Measurements from ENCODE around the gene PNPLA1. TPM values are rescaled to one million over a fixed set of nuclear protein-coding genes. Genes with fewer than 3 reads are reported as not detected.

PNPLA1 gene, protein sequence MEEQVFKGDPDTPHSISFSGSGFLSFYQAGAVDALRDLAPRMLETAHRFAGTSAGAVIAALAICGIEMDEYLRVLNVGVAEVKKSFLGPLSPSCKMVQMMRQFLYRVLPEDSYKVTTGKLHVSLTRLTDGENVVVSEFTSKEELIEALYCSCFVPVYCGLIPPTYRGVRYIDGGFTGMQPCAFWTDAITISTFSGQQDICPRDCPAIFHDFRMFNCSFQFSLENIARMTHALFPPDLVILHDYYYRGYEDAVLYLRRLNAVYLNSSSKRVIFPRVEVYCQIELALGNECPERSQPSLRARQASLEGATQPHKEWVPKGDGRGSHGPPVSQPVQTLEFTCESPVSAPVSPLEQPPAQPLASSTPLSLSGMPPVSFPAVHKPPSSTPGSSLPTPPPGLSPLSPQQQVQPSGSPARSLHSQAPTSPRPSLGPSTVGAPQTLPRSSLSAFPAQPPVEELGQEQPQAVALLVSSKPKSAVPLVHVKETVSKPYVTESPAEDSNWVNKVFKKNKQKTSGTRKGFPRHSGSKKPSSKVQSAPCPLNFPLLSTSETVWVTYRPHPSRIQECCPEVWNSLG
- not detected in 2 replicates for total RNA-seq (2014; rRNA removed; shearing (Covaris generic))

DNA sequence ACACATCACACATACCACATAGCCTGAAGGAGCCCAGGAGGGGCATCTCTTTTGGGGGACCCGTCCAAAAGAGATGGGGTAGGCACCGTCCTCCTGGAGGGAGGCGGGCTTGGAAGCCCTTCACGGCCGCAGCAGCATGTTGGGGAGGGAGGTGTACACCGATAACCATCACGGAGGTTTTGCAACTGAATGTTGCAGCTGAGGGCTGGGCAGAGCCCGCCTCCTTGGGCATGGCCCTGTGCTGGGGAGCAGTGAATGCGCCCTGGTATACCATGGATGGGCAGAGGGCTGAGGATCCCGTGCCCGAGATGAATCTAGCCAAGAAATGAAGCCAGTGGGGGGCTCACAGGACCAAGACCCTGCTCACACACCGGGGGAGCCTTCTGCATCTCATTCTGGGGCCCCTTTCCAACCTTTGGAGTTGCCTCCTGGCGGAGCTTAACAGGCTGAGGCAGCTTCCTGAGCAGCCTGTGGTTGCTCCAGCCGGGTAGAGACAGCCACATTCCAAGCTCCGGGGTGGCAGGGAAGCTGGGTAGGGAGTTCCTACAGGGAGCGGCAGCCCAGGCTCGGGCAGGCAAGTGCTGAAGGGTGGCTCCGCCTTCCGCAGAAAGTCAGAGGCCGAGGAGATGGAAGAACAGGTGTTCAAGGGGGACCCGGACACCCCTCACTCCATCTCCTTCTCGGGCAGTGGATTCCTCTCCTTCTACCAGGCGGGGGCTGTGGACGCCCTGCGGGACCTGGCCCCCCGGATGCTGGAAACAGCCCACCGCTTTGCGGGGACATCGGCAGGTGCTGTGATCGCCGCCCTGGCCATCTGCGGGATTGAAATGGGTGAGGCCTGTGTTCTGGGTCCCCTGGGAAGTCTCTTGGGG lies at the start of gene PNPLA1:
Gene PNPLA1, plus strand, starts transcription at position 227 of the 872 bp plus-strand sequence. Its CDS starts 400 bp downstream, at position 627.
- H3K27me3 ChIP-seq (ENCODE audit: control insufficient read depth, insufficient read depth, low read length): no peaks in the 10 kb centered on the region
- peak; percentile 76 for DNase-seq
- no peak within 1 kb of the TSS for H3K4me3 ChIP-seq (ENCODE audit: insufficient read depth, low read depth, low read length)
- no peaks in the 10 kb centered on the region for H3K36me3 ChIP-seq (replicated peaks; ENCODE audit: control insufficient read depth, insufficient read depth, low read length)

DNA sequence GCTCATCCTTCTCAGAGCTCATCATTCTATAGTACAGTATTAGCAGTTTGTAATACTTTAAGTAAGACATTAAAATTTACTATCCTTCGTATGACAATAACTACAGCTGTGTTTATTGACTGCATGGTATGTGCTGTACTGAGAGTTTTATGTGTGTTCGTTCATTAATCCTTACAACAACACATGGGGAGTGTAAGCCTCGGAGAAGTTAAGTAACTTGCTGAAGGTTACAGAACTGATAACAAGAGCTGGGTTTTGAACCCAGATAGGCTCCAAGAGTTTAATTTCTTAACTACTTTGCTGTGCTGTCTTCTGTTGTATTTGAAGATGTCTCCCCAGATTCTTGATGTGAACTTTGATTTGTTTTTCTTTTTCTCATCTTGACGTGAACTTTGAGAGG lies 49.6 kb upstream of the PNPLA1 start:
- H3K27me3 ChIP-seq (ENCODE audit: control insufficient read depth, insufficient read depth, low read length): no peaks in the 10 kb centered on the region
- H3K4me3 ChIP-seq (ENCODE audit: insufficient read depth, low read depth, low read length): no peak overlapping the region
- no peak for DNase-seq
- peaks cover 41% of the 10 kb centered on the region for H3K36me3 ChIP-seq (replicated peaks; ENCODE audit: control insufficient read depth, insufficient read depth, low read length)

DNA sequence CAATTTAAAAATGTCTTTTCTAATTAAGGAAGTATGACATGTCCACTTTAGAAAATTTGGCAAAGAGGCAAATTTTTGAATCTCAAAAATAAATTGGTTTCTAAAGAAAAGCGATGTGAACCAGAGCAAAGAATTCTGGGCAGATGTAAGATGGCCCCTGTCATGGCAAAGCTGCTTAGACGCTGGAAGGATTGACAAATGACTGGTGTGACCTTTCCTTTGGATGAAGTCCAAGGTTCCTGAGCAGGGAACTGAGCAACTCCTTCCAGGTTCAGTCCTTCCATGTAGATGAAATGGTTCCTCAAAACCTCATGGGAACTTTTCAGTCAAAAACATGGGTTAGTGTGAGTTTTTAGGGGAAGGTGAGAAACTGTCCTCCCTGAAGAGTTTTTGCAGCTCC lies 48.2 kb upstream of the PNPLA1 start:
- DNase-seq: no peak
- H3K27me3 ChIP-seq (ENCODE audit: control insufficient read depth, insufficient read depth, low read length): no peaks in the 10 kb centered on the region
- H3K36me3 ChIP-seq (replicated peaks; ENCODE audit: control insufficient read depth, insufficient read depth, low read length): peaks cover 34% of the 10 kb centered on the region
- H3K4me3 ChIP-seq (ENCODE audit: insufficient read depth, low read depth, low read length): no peak overlapping the region

DNA sequence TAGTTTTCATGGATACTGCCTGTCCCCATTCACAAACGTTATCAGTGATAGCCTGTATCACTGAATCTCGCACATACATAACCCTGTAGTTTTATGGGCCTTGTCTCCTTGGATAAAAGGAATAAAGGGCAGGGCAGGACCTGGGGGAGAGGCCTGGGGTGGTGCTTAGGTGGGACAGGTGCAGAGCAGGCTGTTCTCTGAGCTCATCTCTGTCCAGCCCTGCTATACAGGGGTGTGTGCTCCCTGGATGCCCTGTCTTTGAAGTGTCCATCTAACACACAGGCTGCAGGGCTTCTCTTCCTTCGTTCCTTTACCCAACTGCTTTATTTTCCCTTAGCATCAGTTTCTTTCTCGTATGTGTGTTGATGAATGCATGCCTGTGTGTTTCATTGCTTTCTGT lies 46.9 kb upstream of the PNPLA1 start:
- Histone ChIP-seq H3K36me3 (replicated peaks; ENCODE audit: control insufficient read depth, insufficient read depth, low read length) (peaks cover 28% of the 10 kb centered on the region), H3K27me3 (ENCODE audit: control insufficient read depth, insufficient read depth, low read length) (no peaks in the 10 kb centered on the region), H3K4me3 (ENCODE audit: insufficient read depth, low read depth, low read length) (no peak overlapping the region)
- no peak for DNase-seq

DNA sequence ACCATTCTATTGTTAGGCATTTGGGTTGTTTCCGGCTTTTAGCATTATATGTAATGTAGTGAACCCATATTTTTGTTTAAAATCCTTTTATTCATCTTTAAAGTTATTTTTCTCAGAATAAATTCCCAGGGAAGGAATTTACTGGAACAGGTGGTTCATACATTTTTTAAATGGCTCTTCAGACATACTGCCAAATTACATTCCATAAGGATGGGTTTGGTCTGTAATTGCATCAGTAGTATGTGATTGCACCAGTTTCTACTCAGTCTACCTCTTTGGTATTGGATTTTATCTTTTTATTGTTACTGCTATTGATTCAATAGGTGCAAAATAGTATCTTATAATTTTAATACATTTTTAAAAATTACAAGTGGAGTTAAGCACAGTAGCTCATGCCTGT lies 46.2 kb upstream of the PNPLA1 start:
- Histone ChIP-seq H3K36me3 (replicated peaks; ENCODE audit: control insufficient read depth, insufficient read depth, low read length) (peaks cover 25% of the 10 kb centered on the region), H3K27me3 (ENCODE audit: control insufficient read depth, insufficient read depth, low read length) (no peaks in the 10 kb centered on the region), H3K4me3 (ENCODE audit: insufficient read depth, low read depth, low read length) (no peak overlapping the region)
- DNase-seq: no peak

DNA sequence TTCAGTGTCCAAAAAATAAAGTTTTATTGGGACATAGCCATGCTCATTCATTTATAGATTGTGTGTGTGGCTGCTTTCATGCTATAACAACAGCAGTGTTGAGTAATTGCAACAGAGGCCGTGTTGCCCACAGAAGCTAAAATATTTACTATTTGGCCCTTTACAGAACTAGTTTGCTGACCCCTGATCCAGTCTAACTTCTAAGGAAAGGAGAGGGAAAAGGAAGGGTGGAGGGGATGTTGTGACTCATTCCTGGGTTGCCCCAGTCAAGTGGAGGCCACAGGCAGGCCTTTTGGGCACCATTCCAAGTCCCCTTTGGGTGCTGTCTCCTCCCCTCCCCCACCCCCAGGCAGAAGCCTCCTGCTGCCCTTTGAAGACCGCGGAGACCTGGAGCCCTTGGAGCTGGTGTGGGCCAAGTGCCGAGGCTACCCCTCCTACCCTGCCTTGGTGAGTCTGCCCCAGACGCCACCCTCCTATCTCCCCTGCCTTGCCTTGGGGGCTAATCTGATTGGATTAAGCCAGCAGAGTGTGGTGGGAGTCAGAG lies 44.9 kb upstream of the PNPLA1 start:
- Histone ChIP-seq H3K27me3 (ENCODE audit: control insufficient read depth, insufficient read depth, low read length) (no peaks in the 10 kb centered on the region), H3K4me3 (ENCODE audit: insufficient read depth, low read depth, low read length) (no peak overlapping the region), H3K36me3 (replicated peaks; ENCODE audit: control insufficient read depth, insufficient read depth, low read length) (peaks cover 21% of the 10 kb centered on the region)
- no peak for DNase-seq

DNA sequence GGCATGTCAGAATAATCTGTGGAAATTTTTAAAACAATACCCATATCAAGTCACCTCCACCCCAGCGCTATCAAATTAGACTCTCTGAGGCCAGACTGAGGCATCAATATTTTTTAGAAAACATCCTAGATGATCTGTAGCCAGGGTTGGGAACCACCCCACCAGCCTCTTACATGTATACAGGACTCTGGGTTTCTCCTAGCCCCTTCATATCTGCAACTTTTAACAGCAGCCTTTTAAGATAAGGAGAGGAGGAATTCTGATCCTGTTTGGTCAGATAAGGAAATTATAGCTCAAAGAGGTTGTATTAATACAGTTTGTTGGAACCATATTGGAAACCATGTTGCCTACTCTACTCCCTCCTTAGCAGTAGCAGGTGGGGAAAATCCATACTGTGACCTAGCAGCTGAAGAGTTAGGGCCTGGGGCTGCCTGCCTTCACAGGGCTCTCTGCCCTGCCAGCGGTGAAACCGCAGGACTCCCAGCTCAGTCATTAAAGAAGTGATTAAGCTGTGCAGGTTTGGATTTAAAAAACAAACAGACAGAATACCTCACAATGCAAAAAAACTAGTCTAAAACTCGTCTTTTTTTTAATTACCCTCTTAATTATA lies 43.3 kb upstream of the PNPLA1 start:
- H3K36me3 ChIP-seq (replicated peaks; ENCODE audit: control insufficient read depth, insufficient read depth, low read length): peaks cover 25% of the 10 kb centered on the region
- H3K27me3 ChIP-seq (ENCODE audit: control insufficient read depth, insufficient read depth, low read length): no peaks in the 10 kb centered on the region
- no peak overlapping the region for H3K4me3 ChIP-seq (ENCODE audit: insufficient read depth, low read depth, low read length)
- DNase-seq: no peak

DNA sequence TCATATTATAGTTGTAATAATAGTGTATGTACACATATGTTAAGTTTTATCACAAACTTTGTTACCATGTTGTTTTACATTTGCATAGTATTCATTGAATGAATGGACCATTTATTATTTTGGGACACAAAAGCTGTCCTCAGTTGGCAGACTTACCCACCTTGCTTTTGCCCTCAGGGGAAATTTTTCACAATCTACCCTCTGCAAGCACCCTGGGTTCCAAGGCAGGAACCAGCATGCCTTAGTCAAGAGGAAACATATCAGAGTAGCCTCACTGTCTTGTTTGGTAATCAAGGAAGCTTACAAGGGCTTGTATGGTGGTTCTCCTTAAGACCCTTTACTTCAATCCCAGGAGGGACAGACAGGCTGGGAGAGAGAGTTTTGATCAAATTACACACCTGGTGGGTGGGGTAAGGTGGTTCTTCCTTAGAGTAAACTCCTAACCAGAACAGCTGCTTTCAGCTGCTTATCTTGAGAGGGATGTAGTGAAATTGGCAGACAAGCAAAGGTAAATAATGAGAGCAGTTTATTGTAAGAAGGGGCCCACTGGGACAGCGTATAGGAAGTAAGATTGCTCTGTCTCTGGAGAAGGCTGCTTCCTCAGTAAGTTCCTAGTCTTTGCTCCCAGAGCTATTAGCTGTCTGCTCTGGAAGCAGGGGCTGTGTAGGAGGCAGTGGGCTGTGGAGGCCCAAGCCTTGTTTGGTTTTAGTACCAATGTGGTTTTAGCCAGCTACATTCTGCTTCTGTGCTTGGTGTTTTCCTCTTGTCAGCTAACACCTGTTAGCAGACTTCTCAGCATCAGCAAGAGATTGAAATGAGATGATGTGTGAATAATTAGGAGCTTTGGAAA lies 42.3 kb upstream of the PNPLA1 start:
- H3K27me3 ChIP-seq (ENCODE audit: control insufficient read depth, insufficient read depth, low read length): no peaks in the 10 kb centered on the region
- DNase-seq: no peak
- peaks cover 20% of the 10 kb centered on the region for H3K36me3 ChIP-seq (replicated peaks; ENCODE audit: control insufficient read depth, insufficient read depth, low read length)
- no peak overlapping the region for H3K4me3 ChIP-seq (ENCODE audit: insufficient read depth, low read depth, low read length)

DNA sequence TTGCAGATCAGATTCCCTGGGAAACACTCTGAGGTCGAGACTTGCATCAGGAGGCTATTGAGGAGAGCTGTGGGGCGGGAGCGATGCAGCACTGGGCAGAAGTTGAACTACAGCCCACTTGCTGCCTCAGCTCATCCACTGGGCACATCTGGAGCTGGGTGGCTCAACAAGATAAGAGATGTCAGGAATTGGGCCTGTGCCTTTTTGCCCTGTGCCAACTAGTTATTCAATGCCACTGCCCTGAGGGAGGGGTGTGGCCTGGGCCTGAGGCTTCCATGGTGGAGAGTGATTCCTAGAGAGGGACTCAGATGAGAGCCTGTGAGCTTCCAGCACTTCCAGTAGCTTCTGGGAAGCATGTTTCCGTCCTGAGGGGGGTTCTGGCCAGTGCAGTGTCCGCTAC lies 40.6 kb upstream of the PNPLA1 start:
- peaks cover 17% of the 10 kb centered on the region for H3K36me3 ChIP-seq (replicated peaks; ENCODE audit: control insufficient read depth, insufficient read depth, low read length)
- no peak overlapping the region for H3K4me3 ChIP-seq (ENCODE audit: insufficient read depth, low read depth, low read length)

DNA sequence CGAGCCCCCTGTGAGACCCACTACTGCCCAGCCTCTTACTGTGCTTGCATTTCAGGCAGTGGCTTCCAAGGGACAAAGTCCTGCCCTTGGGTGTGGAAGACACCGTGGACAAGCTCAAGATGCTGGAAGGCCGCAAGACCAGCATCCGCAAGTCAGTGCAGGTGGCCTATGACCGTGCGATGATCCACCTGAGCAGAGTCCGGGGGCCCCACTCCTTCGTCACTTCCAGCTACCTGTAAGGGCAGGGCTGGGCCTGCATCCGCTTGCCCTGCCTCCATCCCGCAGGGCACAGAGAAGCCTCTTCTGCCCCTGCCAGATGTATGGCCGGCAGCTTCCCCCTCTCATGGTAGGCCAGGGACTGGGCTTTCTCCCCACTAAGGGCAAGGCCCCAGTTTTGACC lies 39.5 kb upstream of the PNPLA1 start:
- H3K36me3 ChIP-seq (replicated peaks; ENCODE audit: control insufficient read depth, insufficient read depth, low read length): peaks cover 11% of the 10 kb centered on the region
- no peaks in the 10 kb centered on the region for H3K27me3 ChIP-seq (ENCODE audit: control insufficient read depth, insufficient read depth, low read length)
- no peak overlapping the region for H3K4me3 ChIP-seq (ENCODE audit: insufficient read depth, low read depth, low read length)
- DNase-seq: no peak

More for the DNA sequence above, 40.6 kb upstream of the PNPLA1 start:
- no peak for DNase-seq
- no peaks in the 10 kb centered on the region for H3K27me3 ChIP-seq (ENCODE audit: control insufficient read depth, insufficient read depth, low read length)

DNA sequence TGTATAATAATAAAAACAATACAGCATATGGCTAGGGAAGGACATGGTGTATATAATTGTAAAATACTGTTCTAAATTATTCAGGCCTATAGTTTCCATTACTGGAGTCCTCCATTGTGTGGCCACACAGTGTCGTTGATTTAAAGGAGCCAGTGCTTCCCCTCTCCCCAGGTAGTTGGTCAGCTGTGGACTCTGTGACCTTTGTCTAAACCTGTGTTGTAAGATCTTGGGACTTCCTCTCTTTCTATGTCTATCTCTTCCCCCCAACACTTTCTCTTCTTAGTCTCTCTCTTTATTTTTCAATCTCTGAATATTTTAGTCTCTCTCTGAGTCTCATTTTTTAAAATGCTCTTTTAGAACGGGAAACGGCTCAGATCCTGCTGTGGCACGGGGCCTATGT lies 37.7 kb upstream of the PNPLA1 start:
- DNase-seq: no peak
- H3K4me3 ChIP-seq (ENCODE audit: insufficient read depth, low read depth, low read length): no peak overlapping the region
- H3K36me3 ChIP-seq (replicated peaks; ENCODE audit: control insufficient read depth, insufficient read depth, low read length): peaks cover 10% of the 10 kb centered on the region
- no peaks in the 10 kb centered on the region for H3K27me3 ChIP-seq (ENCODE audit: control insufficient read depth, insufficient read depth, low read length)

DNA sequence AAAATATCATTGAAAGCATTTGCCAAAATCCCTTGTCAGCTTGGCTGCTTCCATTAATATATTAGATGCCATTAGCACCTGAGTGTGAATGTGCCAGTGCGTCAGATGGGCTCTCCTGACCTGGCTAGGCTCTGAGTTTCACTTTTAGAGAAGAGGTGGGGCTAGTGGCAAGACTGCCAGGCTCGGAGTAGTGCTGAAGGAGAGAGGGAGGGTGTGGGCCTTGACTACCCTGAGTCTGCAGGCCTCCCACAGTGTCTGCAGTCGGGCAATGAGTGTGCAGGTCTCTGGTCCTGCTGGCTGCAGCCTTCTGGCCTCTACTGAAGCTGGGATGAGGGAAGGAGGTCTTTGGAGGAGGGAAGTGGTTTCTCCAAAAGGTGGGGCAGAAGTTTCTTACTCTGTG lies 34.6 kb upstream of the PNPLA1 start:
- Histone ChIP-seq H3K4me3 (ENCODE audit: insufficient read depth, low read depth, low read length) (no peak overlapping the region), H3K27me3 (ENCODE audit: control insufficient read depth, insufficient read depth, low read length) (no peaks in the 10 kb centered on the region), H3K36me3 (replicated peaks; ENCODE audit: control insufficient read depth, insufficient read depth, low read length) (peaks cover 6% of the 10 kb centered on the region)
- DNase-seq: peak; percentile 68

DNA sequence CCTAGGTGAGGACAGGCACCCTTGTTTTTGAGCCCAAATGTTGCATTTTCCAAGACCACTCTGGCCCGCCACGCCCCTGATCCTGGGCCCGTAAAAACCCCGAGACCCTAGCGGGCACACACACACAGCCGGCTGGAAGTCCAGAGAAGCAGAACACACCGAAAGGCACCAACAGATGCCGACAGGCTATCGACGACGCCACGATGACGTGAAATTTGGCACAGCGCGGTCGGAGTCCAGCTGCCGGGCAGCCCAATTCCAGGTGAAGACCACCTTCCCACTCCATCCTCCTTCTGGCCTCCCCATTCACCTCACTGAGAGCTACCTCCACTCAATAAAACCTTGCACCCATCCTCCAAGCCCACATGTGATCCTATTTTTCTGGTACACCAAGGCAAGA lies 34.0 kb upstream of the PNPLA1 start:
- H3K4me3 ChIP-seq (ENCODE audit: insufficient read depth, low read depth, low read length): no peak overlapping the region
- no peaks in the 10 kb centered on the region for H3K27me3 ChIP-seq (ENCODE audit: control insufficient read depth, insufficient read depth, low read length)
- peaks cover 3% of the 10 kb centered on the region for H3K36me3 ChIP-seq (replicated peaks; ENCODE audit: control insufficient read depth, insufficient read depth, low read length)
- no peak for DNase-seq
